Measurements from ENCODE around the gene L3MBTL4. TPM values are rescaled to one million over a fixed set of nuclear protein-coding genes. Genes with fewer than 3 reads are reported as not detected.
"Not testable (repeated sequence)": the region's sequence is repeated elsewhere in the genome, so short reads cannot be mapped to it uniquely, and the experiment has no call there.

The L3MBTL4 gene
- total RNA-seq, 4 donors from 2014 or later: 5.6 to 45.7 (median 12.0) TPM

DNA sequence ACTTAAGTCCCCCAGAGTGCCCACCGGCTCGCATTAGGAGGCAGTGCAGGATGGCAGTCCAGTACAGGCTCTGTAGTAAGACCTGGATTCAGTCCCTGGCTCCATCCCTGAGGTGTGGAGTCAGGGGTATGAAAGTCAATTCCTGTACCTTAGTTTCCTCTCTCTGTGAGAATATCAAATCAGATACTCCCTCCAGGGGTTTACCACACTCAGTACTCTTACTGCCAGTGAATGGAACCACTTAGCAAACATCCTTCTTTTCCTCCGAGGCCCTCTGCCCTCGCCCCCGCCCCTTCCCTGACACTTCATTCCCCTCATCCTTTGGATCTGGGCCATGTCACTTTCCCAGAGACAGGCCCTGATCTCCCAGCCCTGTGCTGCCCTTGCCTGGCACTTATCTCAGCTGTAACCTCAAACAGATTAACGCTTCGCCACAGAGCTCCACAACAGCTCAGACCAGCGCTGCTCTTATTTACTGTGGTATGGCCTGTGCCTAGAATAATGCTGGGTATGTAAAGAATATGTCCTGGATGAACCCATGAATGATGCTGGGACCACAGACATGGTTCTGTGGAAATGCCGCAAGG, 360.4 kb downstream of the L3MBTL4 start:
- H3K4me1 ChIP-seq: no peaks in the 10 kb centered on the region
- H3K4me3 ChIP-seq: no peak overlapping the region
- no peaks in the 10 kb centered on the region for H3K27me3 ChIP-seq
- no peaks in the 10 kb centered on the region for H3K36me3 ChIP-seq
- H3K27ac ChIP-seq: no peak overlapping the region
- TF ChIP-seq, protein P1, sequence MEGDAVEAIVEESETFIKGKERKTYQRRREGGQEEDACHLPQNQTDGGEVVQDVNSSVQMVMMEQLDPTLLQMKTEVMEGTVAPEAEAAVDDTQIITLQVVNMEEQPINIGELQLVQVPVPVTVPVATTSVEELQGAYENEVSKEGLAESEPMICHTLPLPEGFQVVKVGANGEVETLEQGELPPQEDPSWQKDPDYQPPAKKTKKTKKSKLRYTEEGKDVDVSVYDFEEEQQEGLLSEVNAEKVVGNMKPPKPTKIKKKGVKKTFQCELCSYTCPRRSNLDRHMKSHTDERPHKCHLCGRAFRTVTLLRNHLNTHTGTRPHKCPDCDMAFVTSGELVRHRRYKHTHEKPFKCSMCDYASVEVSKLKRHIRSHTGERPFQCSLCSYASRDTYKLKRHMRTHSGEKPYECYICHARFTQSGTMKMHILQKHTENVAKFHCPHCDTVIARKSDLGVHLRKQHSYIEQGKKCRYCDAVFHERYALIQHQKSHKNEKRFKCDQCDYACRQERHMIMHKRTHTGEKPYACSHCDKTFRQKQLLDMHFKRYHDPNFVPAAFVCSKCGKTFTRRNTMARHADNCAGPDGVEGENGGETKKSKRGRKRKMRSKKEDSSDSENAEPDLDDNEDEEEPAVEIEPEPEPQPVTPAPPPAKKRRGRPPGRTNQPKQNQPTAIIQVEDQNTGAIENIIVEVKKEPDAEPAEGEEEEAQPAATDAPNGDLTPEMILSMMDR (IDR thresholded peaks at IDR 0.05): no peak
- TF ChIP-seq POLR2A (IDR thresholded peaks at IDR 0.05): no peak
- no peaks in the 10 kb centered on the region for H3K9me3 ChIP-seq
- intact Hi-C loops (cut with DNase I; ENCODE audit: low total_unique reads): no loop called here
- DNase-seq: no peak

DNA sequence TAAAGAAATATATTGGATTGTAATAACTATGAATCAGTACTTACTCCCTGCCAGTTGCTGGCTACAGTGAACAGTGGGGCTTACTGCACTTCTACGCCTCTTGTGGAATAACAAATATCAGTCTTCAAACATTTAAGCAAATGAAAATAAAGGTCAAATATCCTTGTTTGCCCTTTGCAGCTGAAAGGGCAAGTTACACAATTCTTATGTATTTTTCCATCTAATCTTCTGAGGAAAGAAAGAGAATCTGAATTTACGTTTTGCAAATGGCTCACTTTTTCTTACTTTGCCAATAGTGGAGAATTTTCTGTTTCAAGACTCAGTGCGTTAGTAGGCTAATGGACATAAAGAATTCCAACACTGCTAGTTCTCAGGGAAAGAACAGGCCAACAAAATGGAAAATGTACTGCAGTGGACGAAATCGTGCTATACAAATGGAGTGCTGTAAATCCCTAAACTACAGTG, 362.2 kb downstream of the L3MBTL4 start:
- H3K9me3 ChIP-seq: peaks cover 0 to 6% of the 10 kb centered on the region in 2 donors

DNA sequence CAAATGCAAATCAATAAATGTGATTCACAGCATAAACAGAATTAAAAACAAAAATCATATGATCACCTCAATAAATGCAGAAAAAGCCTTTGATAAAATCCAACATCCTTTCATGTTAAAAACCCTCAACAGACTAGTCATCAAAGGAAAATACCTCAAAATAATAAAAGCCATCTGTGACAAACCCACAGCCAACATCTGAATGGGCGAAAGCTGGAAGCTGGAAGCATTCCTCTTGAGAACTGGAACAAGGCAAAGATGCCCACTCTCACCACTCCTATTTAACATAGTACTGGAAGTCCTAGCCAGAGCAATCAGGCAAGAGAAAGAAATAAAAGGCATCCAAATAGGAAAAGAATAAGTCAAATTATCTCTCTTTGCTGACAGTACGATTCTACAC, 367.1 kb downstream of the L3MBTL4 start:
- H3K27me3 ChIP-seq; H3K36me3 ChIP-seq; H3K27ac ChIP-seq; intact Hi-C loops (cut with DNase I; ENCODE audit: low total_unique reads); H3K4me3 ChIP-seq; H3K4me1 ChIP-seq; DNase-seq: not testable (repeated sequence)
- H3K9me3 ChIP-seq: peaks cover 0 to 12% of the 10 kb centered on the region in 2 donors

More for the DNA sequence above, 362.2 kb downstream of the L3MBTL4 start:
- Histone ChIP-seq H3K27ac (no peak overlapping the region), H3K4me1 (no peaks in the 10 kb centered on the region), H3K4me3 (no peak overlapping the region), H3K27me3 (no peaks in the 10 kb centered on the region), H3K36me3 (no peaks in the 10 kb centered on the region)
- TF ChIP-seq, protein P1 (IDR thresholded peaks at IDR 0.05): no peak
- no peak for TF ChIP-seq POLR2A (IDR thresholded peaks at IDR 0.05)
- intact Hi-C loops (cut with DNase I; ENCODE audit: low total_unique reads): no loop called here
- no peak for DNase-seq

DNA sequence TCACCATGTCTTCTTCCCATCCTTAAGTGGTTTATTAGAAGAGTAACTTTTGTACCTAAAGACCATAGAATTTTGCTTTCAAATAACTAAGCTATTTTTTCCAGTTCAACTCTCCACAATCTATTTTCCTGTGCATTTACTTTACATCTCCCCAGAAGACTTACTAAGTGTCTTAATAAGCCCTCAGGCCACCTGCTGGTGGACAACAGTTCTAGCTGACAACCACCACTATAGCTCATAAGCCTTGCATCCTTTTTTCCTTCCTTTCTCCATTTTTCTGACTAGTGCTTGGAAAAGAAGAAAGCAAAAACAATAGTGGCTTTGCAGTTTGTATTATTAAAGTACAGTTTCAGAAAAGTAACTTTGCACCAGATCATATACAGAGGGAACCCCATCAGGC, 369.9 kb downstream of the L3MBTL4 start:
- Histone ChIP-seq H3K9me3 (peaks cover 0 to 12% of the 10 kb centered on the region in 2 donors), H3K4me1 (no peaks in the 10 kb centered on the region), H3K36me3 (no peaks in the 10 kb centered on the region), H3K27me3 (no peaks in the 10 kb centered on the region), H3K4me3 (no peak overlapping the region), H3K27ac (no peak overlapping the region)
- no peak for TF ChIP-seq POLR2A (IDR thresholded peaks at IDR 0.05)
- TF ChIP-seq, protein P1 (IDR thresholded peaks at IDR 0.05): no peak
- intact Hi-C loops (cut with DNase I; ENCODE audit: low total_unique reads): no loop called here
- no peak for DNase-seq

DNA sequence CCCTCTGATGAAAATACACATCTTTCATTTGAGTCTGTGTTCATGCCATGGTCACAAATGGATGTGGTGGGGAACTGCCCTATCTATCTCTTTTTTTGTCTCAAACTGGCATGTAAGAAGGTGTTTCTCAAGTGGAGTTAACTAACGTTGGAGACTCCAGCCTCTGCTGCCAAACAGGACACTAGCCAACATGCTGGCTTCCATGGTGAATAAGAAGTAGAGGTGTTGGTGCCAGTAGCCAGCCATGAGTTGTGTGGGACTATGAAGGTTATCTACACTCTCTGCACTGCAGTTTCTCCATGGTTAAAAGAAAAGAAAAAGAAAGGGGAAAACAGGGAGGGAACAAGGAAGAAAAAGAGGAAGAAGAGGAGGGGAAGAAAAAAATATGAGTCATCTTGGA, 370.4 kb downstream of the L3MBTL4 start:
- Histone ChIP-seq H3K36me3 (no peaks in the 10 kb centered on the region), H3K4me1 (no peaks in the 10 kb centered on the region), H3K9me3 (peaks cover 0 to 12% of the 10 kb centered on the region in 2 donors), H3K4me3 (no peak overlapping the region), H3K27me3 (no peaks in the 10 kb centered on the region), H3K27ac (no peak overlapping the region)
- intact Hi-C loops (cut with DNase I; ENCODE audit: low total_unique reads): no loop called here
- TF ChIP-seq, protein P1 (IDR thresholded peaks at IDR 0.05): no peak
- no peak for TF ChIP-seq POLR2A (IDR thresholded peaks at IDR 0.05)
- DNase-seq: no peak
